Keratinocyte (primary cell): ENCODE data around the gene PPP1R3A. TPM values are rescaled to one million over a fixed set of nuclear protein-coding genes. Genes with fewer than 3 reads are reported as not detected.

Source experiments
- DNase-seq: peaks from one replicate; pipeline ENCODE4 v3.0.0-alpha.2; 2011; ENCODE audit warnings: low read depth, missing footprints, low spot score
- FAIRE-seq: peaks from 2 replicates; lab custom pipeline; 2011; peaks lifted over from hg19 to GRCh38; lab: Jason Lieb, UNC
- H2AFZ ChIP-seq: 2 replicates; pipeline ENCODE4 v1.6.0; 2012; ENCODE audit warnings: low read length, control low read depth, inconsistent platforms; ENCODE audit not compliant: control insufficient read depth
- H3K27ac ChIP-seq: 2 replicates; pipeline ENCODE4 v1.5.1; 2011; ENCODE audit warnings: low read length; ENCODE audit not compliant: control insufficient read depth, insufficient read depth
- H3K27me3 ChIP-seq: 3 replicates; pipeline ENCODE4 v1.6.0; 2011; ENCODE audit warnings: low read length; ENCODE audit not compliant: control insufficient read depth, insufficient read depth; ENCODE audit errors: extremely low read depth
- H3K36me3 ChIP-seq, 2 experiments: 2 replicates in 1 of 2; 3 replicates in 1 of 2; pipeline ENCODE4 v1.5.1; 2011; ENCODE audit warnings: low read length in 2 of 2, mild to moderate bottlenecking in 1 of 2; ENCODE audit not compliant: control insufficient read depth in 2 of 2, insufficient read depth in 2 of 2; ENCODE audit errors: extremely low read depth in 1 of 2
- H3K4me1 ChIP-seq: 3 replicates; pipeline ENCODE4 v1.5.1; 2011; ENCODE audit warnings: low read length; ENCODE audit not compliant: control insufficient read depth, insufficient read depth; ENCODE audit errors: extremely low read depth
- H3K4me2 ChIP-seq: 3 replicates; pipeline ENCODE4 v1.6.0; 2011; ENCODE audit warnings: low read depth, low read length; ENCODE audit not compliant: control insufficient read depth, insufficient read depth; ENCODE audit errors: extremely low read depth
- H3K4me3 ChIP-seq, 3 experiments: fragments of 200-600 bp in 1 of 3; sonication (generic) in 1 of 3; 2 replicates in 2 of 3; 3 replicates in 1 of 3; pipeline ENCODE4 v1.5.1; 2011 to 2016; ENCODE audit warnings: low read length in 3 of 3, mild to moderate bottlenecking in 3 of 3, control low read depth in 2 of 3, inconsistent platforms in 1 of 3, low read depth in 1 of 3, mixed read lengths in 1 of 3, mixed run types in 1 of 3, moderate library complexity in 1 of 3; ENCODE audit not compliant: control insufficient read depth in 2 of 3, insufficient read depth in 2 of 3; ENCODE audit errors: extremely low read depth in 1 of 3
- H3K79me2 ChIP-seq: 2 replicates; pipeline ENCODE4 v1.6.0; 2012; ENCODE audit warnings: low read length; ENCODE audit not compliant: control insufficient read depth, insufficient read depth
- H3K9ac ChIP-seq: 3 replicates; pipeline ENCODE4 v1.6.0; 2011; ENCODE audit warnings: low read length; ENCODE audit not compliant: control insufficient read depth, insufficient read depth; ENCODE audit errors: extremely low read depth
- H3K9me1 ChIP-seq: 3 replicates; pipeline ENCODE4 v1.6.0; 2011; ENCODE audit warnings: low read length; ENCODE audit not compliant: control insufficient read depth, insufficient read depth; ENCODE audit errors: extremely low read depth
- H3K9me3 ChIP-seq: 2 replicates; pipeline ENCODE4 v1.5.1; 2012; ENCODE audit warnings: low read depth, low read length; ENCODE audit not compliant: control insufficient read depth
- H4K20me1 ChIP-seq: 3 replicates; pipeline ENCODE4 v1.6.0; 2011; ENCODE audit warnings: low read length; ENCODE audit not compliant: control insufficient read depth, insufficient read depth; ENCODE audit errors: extremely low read depth
- CTCF ChIP-seq, 3 experiments: IDR thresholded peaks in 1 of 3; conservative IDR thresholded peaks in 1 of 3; optimal IDR thresholded peaks in 1 of 3; 2 replicates in 2 of 3; 3 replicates in 1 of 3; pipeline versions ENCODE3 to v1.5.1; 2011; ENCODE audit warnings: low read length in 3 of 3, mild to moderate bottlenecking in 3 of 3, moderate library complexity in 2 of 3, control low read depth in 1 of 3, inconsistent platforms in 1 of 3; ENCODE audit not compliant: insufficient read depth in 2 of 3; ENCODE audit errors: extremely low read depth in 1 of 3
- EZH2 ChIP-seq: IDR thresholded peaks from one replicate; pipeline ENCODE4 v1.6.1; 2012; ENCODE audit warnings: inconsistent platforms, mild to moderate bottlenecking, low read length, moderate library complexity
- dilution Hi-C: fragments of 300-500 bp; cut with MboI; formaldehyde crosslinking; loops from one replicate; pipeline ENCODE4 v1.7.0; 2020; ENCODE audit warnings: low sequenced_read_pairs; ENCODE audit not compliant: extremely low pct_ligation_motif_present
- polyA plus RNA-seq, 5 experiments: library from polyadenylated mRNA; depleted of rRNA in 3 of 5; stranded (reverse) in 3 of 5; stranded (forward) in 1 of 5; unstranded in 1 of 5; fragments of >200 nt; gene quantifications; 1 replicate in 1 of 5; 2 replicates in 3 of 5; 3 replicates in 1 of 5; pipeline versions ENCODE4 v1.2.1 to v1.2.3, GENCODE V29; 2011 to 2012; ENCODE audit warnings: missing spikeins in 2 of 5, low read depth in 1 of 5, low replicate concordance in 1 of 5

The PPP1R3A gene
- polyA plus RNA-seq, 1 donor (not counting 4 experiments of a cell fraction or from before 2014, with no cell fraction given), result not detected

DNA sequence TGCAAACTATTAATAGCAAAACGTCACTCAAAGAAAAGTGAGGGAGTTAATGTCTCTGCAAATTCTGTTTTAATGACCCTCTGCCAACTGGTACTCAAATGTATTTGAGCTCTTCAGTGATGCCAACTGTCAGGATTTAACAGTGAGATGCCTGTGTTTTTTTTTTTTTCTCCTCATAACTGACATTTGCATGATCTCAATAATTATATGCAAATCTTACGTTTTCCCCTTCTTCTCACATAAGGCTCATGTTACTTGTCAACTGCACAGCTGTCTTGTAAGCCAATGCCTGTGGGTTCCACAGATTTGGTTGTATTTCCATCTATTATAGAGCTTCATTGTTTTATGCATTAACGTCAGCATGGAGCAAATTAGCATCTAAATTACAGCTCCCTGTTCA lies 38.2 kb downstream of the PPP1R3A start:
- Histone ChIP-seq H3K27ac (no peak overlapping the region), H2AFZ (no peak overlapping the region), H3K9me1 (no peaks in the 10 kb centered on the region), H3K4me1 (no peaks in the 10 kb centered on the region), H3K9ac (no peak overlapping the region), H3K27me3 (no peaks in the 10 kb centered on the region), H3K36me3 (no peaks in the 10 kb centered on the region), H3K4me2 (no peak overlapping the region), H3K4me3 (no peak overlapping the region), H3K79me2 (no peaks in the 10 kb centered on the region), H4K20me1 (no peaks in the 10 kb centered on the region), H3K9me3 (no peaks in the 10 kb centered on the region)
- FAIRE-seq (no peak), DNase-seq (no peak)
- dilution Hi-C loops, result no loop called here
- TF ChIP-seq CTCF (optimal IDR thresholded peaks at IDR 0.05 in 1 of 3, IDR thresholded peaks at IDR 0.05 in 1 of 3, conservative IDR thresholded peaks at IDR 0.05 in 1 of 3; ENCODE audit: extremely low read depth in 1 of 3, insufficient read depth in 2 of 3, low read length in 3 of 3) (no peak), EZH2 (no peak)

GRCh38 chr7:113878394-113878992 lies 40.3 kb downstream of the PPP1R3A start:
- H3K79me2 ChIP-seq, result no peaks in the 10 kb centered on the region
- dilution Hi-C loops, result no loop called here
- FAIRE-seq (no peak), DNase-seq (no peak)
- no peak overlapping the region for H3K4me2 ChIP-seq
- TF ChIP-seq EZH2 (no peak), CTCF (optimal IDR thresholded peaks at IDR 0.05 in 1 of 3, IDR thresholded peaks at IDR 0.05 in 1 of 3, conservative IDR thresholded peaks at IDR 0.05 in 1 of 3; ENCODE audit: extremely low read depth in 1 of 3, insufficient read depth in 2 of 3, low read length in 3 of 3) (no peak)
- no peaks in the 10 kb centered on the region for H3K4me1 ChIP-seq
- H2AFZ ChIP-seq, result no peak overlapping the region
- no peak overlapping the region for H3K4me3 ChIP-seq
- H3K36me3 ChIP-seq, result no peaks in the 10 kb centered on the region
- no peak overlapping the region for H3K9ac ChIP-seq
- H3K27me3 ChIP-seq, result no peaks in the 10 kb centered on the region
- H3K27ac ChIP-seq, result no peak overlapping the region
- no peaks in the 10 kb centered on the region for H4K20me1 ChIP-seq
- no peaks in the 10 kb centered on the region for H3K9me1 ChIP-seq
- no peaks in the 10 kb centered on the region for H3K9me3 ChIP-seq
